CD8-positive, alpha-beta memory T cell (primary cell): ENCODE measurements around the gene HIC2. TPM values are rescaled to one million over a fixed set of nuclear protein-coding genes. Genes with fewer than 3 reads are reported as not detected.
"Not testable (repeated sequence)": the region's sequence is repeated elsewhere in the genome, so short reads cannot be mapped to it uniquely, and the experiment has no call there.

Experiments
- CTCF ChIA-PET: fragments of 350-600 bp; sonication (Branson Sonifier 250); formaldehyde crosslinking; loops from one replicate; lab custom pipeline; 2021; ENCODE audit warnings: antibody characterized with exemption; lab: Charles Lee
- POLR2A ChIA-PET: fragments of 350-600 bp; sonication (Branson Sonifier 250); formaldehyde crosslinking; loops from one replicate; lab custom pipeline; 2021; ENCODE audit warnings: antibody characterized with exemption; lab: Charles Lee
- DNase-seq, 5 donors: peaks; one replicate each; pipeline versions ENCODE4 v3.0.0 to v3.0.0-alpha.2; 2020 to 2022; ENCODE audit warnings: mixed read lengths in 1 of 5
- H3K27ac ChIP-seq: one replicate; pipeline ENCODE4 v1.7.0; 2013; ENCODE audit warnings: low read depth, mild to moderate bottlenecking, low read length, moderate library complexity
- H3K27me3 ChIP-seq: 2 replicates; pipeline ENCODE4 v1.7.0; 2013; ENCODE audit warnings: low read length, mild to moderate bottlenecking; ENCODE audit not compliant: insufficient read depth, poor library complexity, severe bottlenecking
- H3K36me3 ChIP-seq: 2 replicates; pipeline ENCODE4 v1.7.0; 2013; ENCODE audit warnings: mild to moderate bottlenecking, low read length, moderate library complexity; ENCODE audit not compliant: insufficient read depth
- H3K4me1 ChIP-seq: 2 replicates; pipeline ENCODE4 v1.7.0; 2013; ENCODE audit warnings: mild to moderate bottlenecking, low read length, moderate library complexity; ENCODE audit not compliant: insufficient read depth
- H3K4me3 ChIP-seq: 2 replicates; pipeline ENCODE4 v1.7.0; 2013; ENCODE audit warnings: mild to moderate bottlenecking, low read length
- H3K9me3 ChIP-seq: 2 replicates; pipeline ENCODE4 v1.7.0; 2013; ENCODE audit warnings: mild to moderate bottlenecking, low read length
- H3K27ac Mint-ChIP-seq, 8 donors: one replicate each; pipeline ENCODE4 v1.8.0; 2020 to 2021; ENCODE audit warnings: mixed read lengths in 8 of 8, mild to moderate bottlenecking in 6 of 8, inconsistent platforms in 3 of 8, moderate library complexity in 3 of 8
- H3K27me3 Mint-ChIP-seq, 2 donors: one replicate each; pipeline ENCODE4 v1.8.0; 2020 to 2021; ENCODE audit warnings: mixed read lengths in 2 of 2, mild to moderate bottlenecking in 1 of 2, moderate library complexity in 1 of 2
- H3K36me3 Mint-ChIP-seq, 3 donors: one replicate each; pipeline ENCODE4 v1.8.0; 2020 to 2021; ENCODE audit warnings: mixed read lengths in 3 of 3, inconsistent platforms in 1 of 3, mild to moderate bottlenecking in 1 of 3
- H3K4me1 Mint-ChIP-seq, 3 donors: one replicate each; pipeline ENCODE4 v1.8.0; 2020 to 2021; ENCODE audit warnings: mixed read lengths in 3 of 3, inconsistent platforms in 1 of 3, mild to moderate bottlenecking in 1 of 3
- H3K4me3 Mint-ChIP-seq, 7 donors: one replicate each; pipeline ENCODE4 v1.8.0; 2020 to 2021; ENCODE audit warnings: mixed read lengths in 7 of 7, mild to moderate bottlenecking in 6 of 7, moderate library complexity in 4 of 7, inconsistent platforms in 2 of 7
- H3K9me3 Mint-ChIP-seq, 5 donors: one replicate each; pipeline ENCODE4 v1.8.0; 2020 to 2022; ENCODE audit warnings: mixed read lengths in 5 of 5, mild to moderate bottlenecking in 3 of 5, moderate library complexity in 2 of 5, inconsistent platforms in 1 of 5
- polyA plus RNA-seq: library from polyadenylated mRNA; unstranded; fragments of 300-500 nt; fragmentation: Illumina TruSeq; gene quantifications from one replicate; pipeline ENCODE4 v1.2.3, GENCODE V29; 2021
- total RNA-seq, 2 experiments: library from RNA; stranded (reverse); gene quantifications; one replicate each; pipeline ENCODE4 v1.2.3, GENCODE V29; 2021

The HIC2 gene
- total and polyA plus RNA-seq, 3 experiments from 2014 or later = 0.60 to 6.8 (median 6.1) TPM

DNA sequence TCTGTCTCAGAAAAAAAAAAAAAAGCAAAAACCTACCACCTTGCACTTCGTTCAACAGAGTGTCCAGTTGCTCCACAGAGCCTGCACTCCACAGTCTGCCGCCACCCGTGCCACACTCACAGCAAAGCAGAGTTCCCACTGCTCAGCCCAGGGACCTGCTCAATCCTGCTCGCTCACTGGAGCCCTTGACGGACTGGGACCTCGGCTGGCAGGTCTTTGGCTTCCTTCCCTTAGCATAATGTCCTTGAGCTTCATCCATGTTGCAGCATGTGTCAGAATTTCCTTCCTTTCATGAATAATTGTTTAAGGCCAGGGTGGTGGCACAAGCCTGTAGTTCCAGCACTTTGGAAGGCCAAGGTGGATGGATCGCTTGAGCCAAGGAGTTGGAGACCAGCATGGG, 22.6 kb upstream of the HIC2 start:
- POLR2A ChIA-PET, H3K4me3 Mint-ChIP-seq, H3K9me3 ChIP-seq, CTCF ChIA-PET, H3K36me3 Mint-ChIP-seq, H3K9me3 Mint-ChIP-seq, DNase-seq, H3K27ac ChIP-seq, H3K27me3 ChIP-seq, H3K4me1 Mint-ChIP-seq, H3K27ac Mint-ChIP-seq, H3K27me3 Mint-ChIP-seq, H3K4me1 ChIP-seq, H3K36me3 ChIP-seq, H3K4me3 ChIP-seq: not testable (repeated sequence)

DNA sequence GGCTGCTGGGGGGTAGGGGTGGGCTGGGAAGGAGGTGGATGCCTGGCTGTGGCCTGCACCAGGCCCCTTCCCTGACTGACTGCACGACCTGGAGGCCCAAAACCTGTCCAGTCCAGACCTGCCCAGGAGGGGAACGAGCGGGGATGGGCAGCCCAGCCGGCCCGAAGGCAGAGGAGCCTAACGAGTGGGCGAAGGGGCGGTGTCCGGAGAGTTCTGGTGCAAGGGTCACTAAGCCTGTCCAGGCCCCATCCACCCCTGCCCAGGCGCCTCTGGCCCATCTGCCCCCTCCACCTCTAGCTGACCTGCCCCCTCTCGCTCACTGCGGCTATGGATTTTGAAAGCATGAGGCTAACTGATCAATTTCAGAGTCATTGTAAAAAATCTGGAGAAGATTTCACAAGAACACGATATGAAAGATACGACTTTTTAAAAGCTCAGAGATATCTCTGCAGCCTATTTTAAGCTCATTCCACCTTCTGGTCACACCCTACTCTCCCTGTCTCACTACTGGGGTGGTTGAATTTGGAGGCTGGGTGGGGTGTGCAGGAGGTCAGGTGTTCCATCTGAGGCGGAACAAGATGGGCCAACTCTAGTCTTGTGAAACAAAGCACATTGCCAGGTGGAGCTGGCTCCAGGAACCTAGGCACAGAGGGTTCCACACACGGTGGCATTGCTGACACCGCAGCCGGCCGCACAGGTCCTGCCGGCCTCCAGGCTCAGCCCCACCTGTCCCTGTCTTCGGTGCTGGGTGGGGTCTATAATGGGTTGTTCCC, 15.8 kb upstream of the HIC2 start:
- H3K27me3 Mint-ChIP-seq, H3K9me3 ChIP-seq, H3K4me3 Mint-ChIP-seq, H3K4me3 ChIP-seq, H3K27ac Mint-ChIP-seq, CTCF ChIA-PET, POLR2A ChIA-PET, H3K36me3 ChIP-seq, H3K4me1 Mint-ChIP-seq, DNase-seq, H3K4me1 ChIP-seq, H3K27ac ChIP-seq, H3K36me3 Mint-ChIP-seq, H3K27me3 ChIP-seq, H3K9me3 Mint-ChIP-seq: not testable (repeated sequence)

DNA sequence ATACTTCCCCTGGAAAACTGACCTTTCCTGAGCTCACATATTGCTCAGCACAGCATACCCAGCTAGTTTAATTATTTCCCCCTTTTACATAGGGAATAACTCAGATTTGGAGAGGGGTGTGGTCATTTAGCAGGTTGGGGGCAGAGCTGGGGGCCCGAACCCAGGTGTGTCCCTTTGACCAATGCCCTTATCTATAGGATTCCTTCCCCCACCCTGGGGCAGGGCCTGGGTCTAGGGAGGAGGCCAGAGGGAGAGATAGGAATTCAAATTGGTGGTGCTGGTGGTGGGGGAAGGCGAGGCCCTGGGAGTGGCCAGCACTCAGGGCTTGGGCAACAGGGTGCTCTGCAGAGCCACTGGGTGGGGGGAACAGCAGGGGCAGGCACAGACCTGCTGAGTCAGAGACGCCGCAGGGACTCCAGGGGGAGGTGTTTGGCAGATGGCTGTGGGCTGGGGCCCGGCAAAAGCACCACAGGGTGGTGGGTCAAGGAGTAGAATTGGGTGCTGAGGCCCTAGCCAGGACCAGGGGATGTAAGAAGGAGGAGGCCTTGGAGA, 14.3 kb upstream of the HIC2 start:
- DNase-seq, H3K9me3 Mint-ChIP-seq, H3K27ac Mint-ChIP-seq, H3K27ac ChIP-seq, H3K4me3 ChIP-seq, POLR2A ChIA-PET, H3K9me3 ChIP-seq, H3K4me3 Mint-ChIP-seq, H3K27me3 Mint-ChIP-seq, H3K4me1 ChIP-seq, CTCF ChIA-PET, H3K36me3 Mint-ChIP-seq, H3K27me3 ChIP-seq, H3K4me1 Mint-ChIP-seq, H3K36me3 ChIP-seq: not testable (repeated sequence)

DNA sequence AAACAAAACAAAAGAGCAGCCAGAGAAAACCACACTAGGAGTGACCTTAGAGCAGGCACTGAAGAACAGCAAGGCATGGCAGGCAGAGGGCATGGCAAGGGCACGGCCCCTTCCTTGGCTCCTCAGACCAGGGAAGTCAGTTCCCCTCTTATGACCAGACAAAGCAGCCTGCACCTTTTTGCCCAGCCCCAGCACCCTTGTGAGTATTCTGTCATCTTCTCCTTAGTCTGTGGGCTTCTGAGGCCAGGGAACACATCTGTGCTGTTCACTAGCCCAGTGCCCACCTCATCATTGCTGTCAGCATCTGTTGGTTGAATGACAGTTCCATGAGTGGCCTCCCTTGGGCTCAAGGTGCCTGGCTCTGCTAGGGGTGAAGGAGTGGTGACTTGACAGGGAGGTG, 10.0 kb upstream of the HIC2 start:
- H3K27ac Mint-ChIP-seq, CTCF ChIA-PET, H3K36me3 Mint-ChIP-seq, H3K4me3 Mint-ChIP-seq, POLR2A ChIA-PET, H3K4me3 ChIP-seq, H3K36me3 ChIP-seq, H3K9me3 ChIP-seq, H3K27me3 ChIP-seq, H3K27ac ChIP-seq, H3K9me3 Mint-ChIP-seq, H3K27me3 Mint-ChIP-seq, DNase-seq, H3K4me1 ChIP-seq, H3K4me1 Mint-ChIP-seq: not testable (repeated sequence)

DNA sequence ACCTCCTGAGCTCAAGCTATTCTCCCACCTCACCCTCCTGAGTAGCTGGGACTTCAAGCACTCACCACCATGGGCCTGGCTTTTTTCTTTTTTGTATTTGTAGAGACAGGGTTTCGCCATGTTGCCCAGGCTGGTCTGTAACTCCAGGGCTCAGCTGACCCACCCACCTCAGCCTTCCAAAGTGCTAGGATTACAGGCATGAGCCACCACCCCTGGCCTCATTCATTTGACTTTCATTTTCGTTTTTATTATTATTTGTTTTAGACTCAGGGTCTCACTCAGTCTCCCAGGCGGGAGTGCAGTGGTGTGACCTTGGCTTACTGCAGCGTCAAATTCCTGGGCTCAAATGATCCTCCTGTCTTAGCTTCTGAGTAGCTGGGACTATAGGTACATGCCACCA, 9.4 kb upstream of the HIC2 start:
- H3K9me3 ChIP-seq, H3K27me3 Mint-ChIP-seq, H3K36me3 Mint-ChIP-seq, H3K4me3 Mint-ChIP-seq, H3K27ac ChIP-seq, H3K4me3 ChIP-seq, H3K27ac Mint-ChIP-seq, CTCF ChIA-PET, H3K27me3 ChIP-seq, H3K9me3 Mint-ChIP-seq, H3K4me1 Mint-ChIP-seq, H3K36me3 ChIP-seq, DNase-seq, H3K4me1 ChIP-seq, POLR2A ChIA-PET: not testable (repeated sequence)

DNA sequence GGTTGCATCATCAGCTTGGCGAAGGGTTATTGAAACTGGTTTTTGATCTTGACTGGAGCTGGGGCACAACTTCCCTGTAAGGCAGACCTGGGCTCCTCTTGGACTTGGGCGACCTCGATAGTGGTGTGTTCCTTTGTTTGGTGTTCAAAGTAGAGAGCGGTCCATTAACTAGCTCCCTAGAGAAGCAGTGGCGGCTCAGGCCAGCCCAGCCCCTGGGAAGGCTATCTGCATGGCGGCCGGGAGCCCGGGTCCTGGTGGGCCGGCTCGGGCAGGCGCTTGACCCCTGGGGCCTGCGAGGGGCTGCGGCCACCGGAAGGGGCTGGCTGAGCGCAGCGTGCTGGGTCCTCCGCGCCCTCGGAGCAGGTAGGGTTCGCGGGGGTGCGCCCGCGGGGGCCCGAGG, 796 bp upstream of the HIC2 start:
- H3K27ac Mint-ChIP-seq, H3K27ac ChIP-seq, H3K9me3 Mint-ChIP-seq, H3K27me3 ChIP-seq, H3K9me3 ChIP-seq, H3K27me3 Mint-ChIP-seq, H3K4me1 ChIP-seq, POLR2A ChIA-PET, CTCF ChIA-PET, H3K36me3 Mint-ChIP-seq, H3K36me3 ChIP-seq, H3K4me3 ChIP-seq, H3K4me1 Mint-ChIP-seq: not testable (repeated sequence)
- peak in 2 of 5 donors; percentile 8 to 22 for DNase-seq
- H3K4me3 Mint-ChIP-seq = peak overlapping the region in 1 of 7 donors; percentile 23

DNA sequence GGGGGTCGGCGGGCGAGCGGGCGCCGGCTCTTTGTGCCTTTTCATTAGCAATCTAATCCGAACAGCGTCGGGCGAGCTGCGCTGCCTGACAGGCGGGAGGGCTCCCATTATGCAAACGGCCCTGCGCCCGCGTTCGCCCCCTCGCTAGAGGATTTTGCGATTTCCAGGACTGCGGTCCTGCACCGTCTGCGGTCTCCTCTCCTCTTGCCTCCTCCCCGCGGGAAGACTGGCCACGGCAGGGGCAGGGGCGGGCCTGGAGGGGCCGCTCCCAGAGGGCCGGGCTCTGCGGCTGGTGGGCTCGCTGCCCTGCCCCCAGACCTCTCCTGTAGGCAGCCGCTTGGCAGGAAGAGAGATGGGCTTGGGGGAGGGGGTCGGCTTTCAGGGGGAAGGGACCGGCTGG, 682 bp downstream of the HIC2 start:
- H3K27me3 Mint-ChIP-seq, H3K4me1 Mint-ChIP-seq, H3K4me3 ChIP-seq, H3K27ac ChIP-seq, H3K36me3 Mint-ChIP-seq, H3K9me3 Mint-ChIP-seq, H3K36me3 ChIP-seq, H3K4me1 ChIP-seq, CTCF ChIA-PET, POLR2A ChIA-PET, H3K27me3 ChIP-seq, H3K9me3 ChIP-seq: not testable (repeated sequence)
- peak in 2 of 5 donors; percentile 18 to 48 for DNase-seq
- H3K27ac Mint-ChIP-seq = peak overlapping the region in 1 of 8 donors; percentile 47
- peak overlapping the region in 5 of 7 donors; percentile 50 to 75 (median 53) for H3K4me3 Mint-ChIP-seq

DNA sequence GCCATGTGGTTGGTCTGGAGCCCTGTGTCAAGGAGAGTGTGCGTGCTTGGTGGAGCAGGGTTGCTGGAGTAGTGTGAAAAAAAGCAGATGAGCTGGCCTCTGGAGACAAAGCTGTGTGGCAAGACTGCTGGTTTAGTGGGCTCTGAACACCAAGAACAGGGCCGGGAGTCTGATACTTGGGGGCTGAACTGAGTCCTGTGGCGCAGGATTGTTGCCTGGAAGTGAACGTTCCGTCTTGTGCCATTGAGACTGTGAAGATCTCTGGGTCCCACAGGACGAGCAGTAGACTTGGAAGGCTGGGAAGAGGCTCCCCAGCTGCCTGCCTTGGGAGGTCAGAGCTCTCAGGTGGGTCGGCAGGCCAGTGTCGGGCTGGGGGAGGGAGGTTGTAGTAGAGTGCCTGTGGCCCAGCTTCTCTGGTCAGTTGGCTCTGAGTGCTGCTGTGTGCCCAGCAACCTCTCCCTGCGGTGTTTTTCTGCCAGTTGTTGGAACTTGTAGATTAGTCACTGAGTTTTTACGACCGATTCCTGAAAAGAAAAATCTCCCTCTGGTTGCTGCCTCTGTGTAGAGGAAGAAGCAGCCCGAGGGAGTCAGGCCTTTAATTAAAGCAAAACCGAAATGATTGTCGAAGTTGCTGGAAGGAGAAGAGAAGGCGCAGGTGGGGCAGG, 1.9 kb downstream of the HIC2 start:
- H3K9me3 Mint-ChIP-seq, H3K4me1 ChIP-seq, H3K27ac Mint-ChIP-seq, H3K27me3 ChIP-seq, H3K36me3 Mint-ChIP-seq, CTCF ChIA-PET, H3K4me3 Mint-ChIP-seq, H3K9me3 ChIP-seq, POLR2A ChIA-PET, H3K27me3 Mint-ChIP-seq, H3K36me3 ChIP-seq, H3K4me3 ChIP-seq, H3K4me1 Mint-ChIP-seq, H3K27ac ChIP-seq: not testable (repeated sequence)
- DNase-seq = peak in 1 of 5 donors; percentile 34
